ENCODE measurements around the gene NECAP2.
"Not testable (repeated sequence)": the region's sequence is repeated elsewhere in the genome, so short reads cannot be mapped to it uniquely, and the experiment has no call there.

NECAP2 gene

GRCh38 chr1:16491056-16491675, 50.6 kb downstream of the NECAP2 start:
- no peaks in the 10 kb centered on the region for H3K27me3 ChIP-seq (ENCODE audit: low read length)
- H3K9me3 ChIP-seq (ENCODE audit: insufficient read depth, low read length): no peaks in the 10 kb centered on the region
- TF ChIP-seq EZH2phosphoT487 (conservative IDR thresholded peaks at IDR 0.05; ENCODE audit: low read length) (no peak), CTCF (IDR thresholded peaks at IDR 0.05; ENCODE audit: insufficient read depth, low read length, poor library complexity, severe bottlenecking) (no peak)
- no peak overlapping the region for H3K4me2 ChIP-seq (ENCODE audit: low read depth, low read length, poor library complexity, severe bottlenecking)
- H4K20me1 ChIP-seq (ENCODE audit: low read depth, low read length): no peaks in the 10 kb centered on the region
- no peaks in the 10 kb centered on the region for H3K9me2 ChIP-seq (replicated peaks; ENCODE audit: insufficient read depth, low read length)
- no peak overlapping the region for H3K4me3 ChIP-seq (ENCODE audit: insufficient read depth, low read length, poor library complexity, severe bottlenecking)
- H3F3A ChIP-seq (ENCODE audit: insufficient read depth): no peaks in the 10 kb centered on the region
- no peak overlapping the region for H3K27ac ChIP-seq (ENCODE audit: low read depth, low read length)
- no peaks in the 10 kb centered on the region for H3K36me3 ChIP-seq (ENCODE audit: low read length)
- H2AFZ ChIP-seq (ENCODE audit: low read depth, low read length, severe bottlenecking): no peak overlapping the region
- no peaks in the 10 kb centered on the region for H3K79me2 ChIP-seq (ENCODE audit: insufficient read depth, low read length)
- H3K9ac ChIP-seq (ENCODE audit: low read length): no peak overlapping the region

GRCh38 chr1:16492937-16493336, 52.4 kb downstream of the NECAP2 start:
- H2AFZ ChIP-seq (ENCODE audit: low read depth, low read length, severe bottlenecking); H4K20me1 ChIP-seq (ENCODE audit: low read depth, low read length); H3K27me3 ChIP-seq (ENCODE audit: low read length); H3F3A ChIP-seq (ENCODE audit: insufficient read depth); H3K4me3 ChIP-seq (ENCODE audit: insufficient read depth, low read length, poor library complexity, severe bottlenecking); H3K9me3 ChIP-seq (ENCODE audit: insufficient read depth, low read length); H3K4me2 ChIP-seq (ENCODE audit: low read depth, low read length, poor library complexity, severe bottlenecking); H3K27ac ChIP-seq (ENCODE audit: low read depth, low read length); H3K9me2 ChIP-seq (replicated peaks; ENCODE audit: insufficient read depth, low read length); H3K79me2 ChIP-seq (ENCODE audit: insufficient read depth, low read length); H3K9ac ChIP-seq (ENCODE audit: low read length); H3K36me3 ChIP-seq (ENCODE audit: low read length): not testable (repeated sequence)

DNA sequence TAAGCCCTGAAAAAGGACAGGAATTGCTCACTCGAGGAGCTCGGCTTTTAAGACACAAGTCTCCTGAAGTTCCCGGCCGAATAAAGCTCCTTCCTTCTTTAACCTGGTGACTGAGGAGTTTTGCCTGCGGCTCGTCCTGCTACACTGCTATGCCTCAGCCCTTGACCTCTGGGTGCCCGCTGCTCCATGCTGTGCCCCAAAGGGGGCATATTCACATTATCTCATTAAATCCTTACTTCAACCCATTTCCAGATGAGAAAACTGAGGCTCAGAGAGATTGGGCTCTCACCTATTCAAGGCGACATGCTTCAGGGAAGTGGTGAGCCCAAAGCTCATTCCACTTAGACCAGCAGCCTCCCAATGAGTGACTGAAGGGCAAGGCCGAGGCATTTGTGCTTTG, 53.2 kb downstream of the NECAP2 start:
- not testable (repeated sequence) for H3K79me2 ChIP-seq (ENCODE audit: insufficient read depth, low read length); H3K36me3 ChIP-seq (ENCODE audit: low read length); H3K27me3 ChIP-seq (ENCODE audit: low read length); H3F3A ChIP-seq (ENCODE audit: insufficient read depth); H4K20me1 ChIP-seq (ENCODE audit: low read depth, low read length); H2AFZ ChIP-seq (ENCODE audit: low read depth, low read length, severe bottlenecking); H3K9ac ChIP-seq (ENCODE audit: low read length); H3K4me3 ChIP-seq (ENCODE audit: insufficient read depth, low read length, poor library complexity, severe bottlenecking); H3K9me2 ChIP-seq (replicated peaks; ENCODE audit: insufficient read depth, low read length); H3K9me3 ChIP-seq (ENCODE audit: insufficient read depth, low read length); H3K4me2 ChIP-seq (ENCODE audit: low read depth, low read length, poor library complexity, severe bottlenecking); H3K27ac ChIP-seq (ENCODE audit: low read depth, low read length)

- not testable (repeated sequence) for H2AFZ ChIP-seq (ENCODE audit: low read depth, low read length, severe bottlenecking); H3K27me3 ChIP-seq (ENCODE audit: low read length); H3F3A ChIP-seq (ENCODE audit: insufficient read depth); H3K9me3 ChIP-seq (ENCODE audit: insufficient read depth, low read length); H3K4me2 ChIP-seq (ENCODE audit: low read depth, low read length, poor library complexity, severe bottlenecking); H3K9me2 ChIP-seq (replicated peaks; ENCODE audit: insufficient read depth, low read length); H3K36me3 ChIP-seq (ENCODE audit: low read length); H4K20me1 ChIP-seq (ENCODE audit: low read depth, low read length); H3K27ac ChIP-seq (ENCODE audit: low read depth, low read length); H3K79me2 ChIP-seq (ENCODE audit: insufficient read depth, low read length); H3K9ac ChIP-seq (ENCODE audit: low read length); H3K4me3 ChIP-seq (ENCODE audit: insufficient read depth, low read length, poor library complexity, severe bottlenecking)
These were observed 57.0 kb downstream of the NECAP2 start for GRCh38 chr1:16497474-16497904.

DNA sequence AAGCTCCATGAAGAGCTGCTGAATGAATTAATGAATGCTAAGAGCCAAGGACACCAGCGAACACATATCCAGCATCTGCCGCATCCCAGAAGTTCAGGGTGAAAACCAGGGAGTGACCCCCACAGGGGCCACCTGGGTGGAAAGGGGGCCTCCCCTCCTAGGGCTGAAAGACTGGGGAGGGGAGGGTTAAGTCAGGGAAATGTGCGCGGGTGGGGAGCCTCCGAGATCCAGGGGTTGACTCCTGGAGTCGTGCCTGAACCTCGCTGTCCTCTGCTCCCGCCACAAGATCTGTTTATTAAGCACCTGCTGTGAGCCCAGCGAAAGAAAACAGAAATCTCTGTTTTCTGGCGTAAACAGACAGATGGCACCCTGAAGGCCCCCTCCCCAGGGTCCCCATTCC, 57.5 kb downstream of the NECAP2 start:
- H3K9me3 ChIP-seq (ENCODE audit: insufficient read depth, low read length); H3K4me2 ChIP-seq (ENCODE audit: low read depth, low read length, poor library complexity, severe bottlenecking); H3K9ac ChIP-seq (ENCODE audit: low read length); H3K9me2 ChIP-seq (replicated peaks; ENCODE audit: insufficient read depth, low read length); H3K79me2 ChIP-seq (ENCODE audit: insufficient read depth, low read length); H3K27ac ChIP-seq (ENCODE audit: low read depth, low read length); H3K36me3 ChIP-seq (ENCODE audit: low read length); H3K27me3 ChIP-seq (ENCODE audit: low read length); H2AFZ ChIP-seq (ENCODE audit: low read depth, low read length, severe bottlenecking); H3F3A ChIP-seq (ENCODE audit: insufficient read depth); H4K20me1 ChIP-seq (ENCODE audit: low read depth, low read length); H3K4me3 ChIP-seq (ENCODE audit: insufficient read depth, low read length, poor library complexity, severe bottlenecking): not testable (repeated sequence)

Data from SU-DHL-6 (cell line).